K562 (cell line): Measurements from ENCODE around the gene PPP2R5A. TPM values are rescaled to one million over a fixed set of nuclear protein-coding genes. Genes with fewer than 3 reads are reported as not detected.

Source experiments
- ATF3 ChIP-seq, 2 experiments: fragments of 450-650 bp in 1 of 2; sonication (generic) in 1 of 2; formaldehyde crosslinking in 1 of 2; IDR thresholded peaks in 1 of 2; conservative IDR thresholded peaks in 1 of 2; 2 replicates each; pipeline versions ENCODE4 v1.6.1 to v1.8.1; 2016 to 2023; ENCODE audit warnings: mild to moderate bottlenecking in 2 of 2, moderate library complexity in 2 of 2, inconsistent platforms in 1 of 2, missing genetic modification reagents in 1 of 2
- CREB3L1 ChIP-seq: fragments of 450-650 bp; IDR thresholded peaks from 2 replicates; pipeline ENCODE4 v1.6.1; 2014; ENCODE audit warnings: low read depth, mild to moderate bottlenecking, moderate library complexity, borderline replicate concordance
- CTCF ChIP-seq, 3 experiments: IDR thresholded peaks in 2 of 3; conservative IDR thresholded peaks in 1 of 3; 2 replicates each; pipeline ENCODE4 v1.5.1; 2011 to 2012; ENCODE audit warnings: low read length in 3 of 3, mild to moderate bottlenecking in 3 of 3, control low read depth in 2 of 3, improper control_type of control experiment in 1 of 3, inconsistent platforms in 1 of 3, low read depth in 1 of 3, mixed read lengths in 1 of 3, moderate library complexity in 1 of 3; ENCODE audit not compliant: insufficient read depth in 2 of 3
- DNMT1 ChIP-seq: fragments of 450-650 bp; IDR thresholded peaks from 2 replicates; pipeline ENCODE4 v1.6.1; 2016; ENCODE audit warnings: antibody characterized with exemption, mild to moderate bottlenecking
- EP300 ChIP-seq: IDR thresholded peaks from 2 replicates; pipeline ENCODE4 v1.6.1; 2012; ENCODE audit warnings: low read length, improper control_type of control experiment
- GTF3C2 ChIP-seq: IDR thresholded peaks from 3 replicates; pipeline ENCODE4 v1.6.1; 2011; ENCODE audit warnings: borderline replicate concordance, mild to moderate bottlenecking, moderate library complexity; ENCODE audit not compliant: insufficient read length; ENCODE audit errors: extremely low read depth
- HNRNPH1 ChIP-seq: fragments of 200-400 bp; formaldehyde crosslinking; optimal IDR thresholded peaks from 2 replicates; pipeline ENCODE3; 2017; ENCODE audit warnings: low read depth, mild to moderate bottlenecking, low read length, moderate library complexity
- MXD1 ChIP-seq: fragments of 250-450 bp; sonication (Bioruptor Pico); IDR thresholded peaks from 2 replicates; pipeline ENCODE4 v1.8.0; 2021; ENCODE audit warnings: borderline replicate concordance, mild to moderate bottlenecking, moderate library complexity; ENCODE audit not compliant: poor library complexity, severe bottlenecking
- PHF20 ChIP-seq: fragments of 450-650 bp; IDR thresholded peaks from 2 replicates; pipeline ENCODE4 v1.6.1; 2018; ENCODE audit not compliant: partially characterized antibody
- THRB ChIP-seq: fragments of 450-650 bp; formaldehyde crosslinking; conservative IDR thresholded peaks from 2 replicates; pipeline ENCODE4 v1.4.0; 2022; ENCODE audit warnings: mild to moderate bottlenecking, missing genetic modification characterization
- ZNF395 ChIP-seq: fragments of 200-800 bp; sonication (Bioruptor generic); IDR thresholded peaks from 2 replicates; pipeline ENCODE4 v1.6.1; 2017; ENCODE audit warnings: missing genetic modification characterization, missing compliant biosample characterization
- ZNF431 ChIP-seq: sonication (generic); formaldehyde crosslinking; IDR thresholded peaks from 2 replicates; pipeline ENCODE4 v1.8.0; 2022; ENCODE audit warnings: mild to moderate bottlenecking, missing genetic modification reagents
- ZNF695 ChIP-seq: fragments of 450-650 bp; formaldehyde crosslinking; IDR thresholded peaks from 2 replicates; pipeline ENCODE4 v1.4.0; 2020; ENCODE audit warnings: mild to moderate bottlenecking, moderate library complexity
- polyA plus RNA-seq, 8 experiments: library from polyadenylated mRNA; depleted of rRNA in 4 of 8; stranded (reverse) in 5 of 8; unstranded in 3 of 8; fragments of >200 nt; fragmentation: Nextera tagmentation in 2 of 8; fragmentation: Illumina TruSeq in 1 of 8; extraction: Ambion mirVana in 2 of 8; extraction: Trizol in 1 of 8; gene quantifications; 2 replicates each; pipeline versions ENCODE4 v1.2.1 to v1.2.3, GENCODE V29; 2011 to 2014; ENCODE audit warnings: inconsistent platforms in 1 of 8, missing spikeins in 1 of 8
- total RNA-seq, 7 experiments: library from RNA; depleted of rRNA in 6 of 7; stranded (reverse); fragments of >200 nt in 6 of 7; fragmentation: Illumina TruSeq in 2 of 7; extraction: Trizol in 2 of 7; gene quantifications; 2 replicates each; pipeline versions ENCODE4 v1.2.1 to v1.2.3, GENCODE V29; 2011 to 2021; ENCODE audit warnings: low replicate concordance in 1 of 7

PPP2R5A gene
- total and polyA plus RNA-seq, 9 of the 15 experiments (the other 6 are each of a cell fraction or from before 2014, with no cell fraction given): 26.9 to 106 (median 64.3) TPM

GRCh38 chr1:212284744-212285684 is at the start of gene PPP2R5A (continued):
- TF ChIP-seq ZNF395 (CRISPR knock-in tag) (peak; percentile 81; the same call in 1 of the 2 replicates), MXD1 (no peak), ATF3 (IDR thresholded peaks at IDR 0.05) (no peak), ATF3 (CRISPR knock-in tag; conservative IDR thresholded peaks at IDR 0.05) (peak; percentile 84), EP300 (peak; percentile 44), PHF20 (peak; percentile 46), HNRNPH1 (no peak), THRB (CRISPR knock-in tag) (peak; percentile 53; the same call in 1 of the 2 replicates), DNMT1 (no peak), CTCF (IDR thresholded peaks at IDR 0.05 in 2 of 3, conservative IDR thresholded peaks at IDR 0.05 in 1 of 3; ENCODE audit: insufficient read depth in 2 of 3, low read depth in 1 of 3, low read length in 3 of 3) (peak; percentile 49 to 63 (median 49); a peak in 5 of 6 replicates), ZNF431 (CRISPR knock-in tag) (peak; percentile 49; the same call in 1 of the 2 replicates), ZNF695 (CRISPR knock-in tag) (no peak), CREB3L1 (no peak; the same call in 1 of the 2 replicates), GTF3C2 (no peak)
